Pancreas (tissue), 10 donors: ENCODE measurements around the gene MRPL28. TPM values are rescaled to one million over a fixed set of nuclear protein-coding genes. Genes with fewer than 3 reads are reported as not detected.

ENCODE experiments used
- ATAC-seq, 4 donors: fragments of 200-7000 bp; cut with Tn5 transposase; one replicate each; pipeline versions ENCODE4 v1.8.0 to v1.9.1; 2020; ENCODE audit warnings: mild to moderate bottlenecking in 4 of 4, moderate library complexity in 4 of 4
- DNase-seq, 6 donors: peaks; one replicate each; pipeline ENCODE4 v3.0.0-alpha.2; 2020
- FAIRE-seq: peaks from 2 replicates; lab custom pipeline; 2012; peaks lifted over from hg19 to GRCh38; lab: Jason Lieb, UNC
- H3K27ac ChIP-seq, 4 donors: fragments of 200-600 bp; sonication (generic); 1 replicate in 3 of 4; 2 replicates in 1 of 4; pipeline versions ENCODE4 v1.5.0 to v1.8.0; 2020
- H3K27me3 ChIP-seq, 4 donors: fragments of 200-600 bp; one replicate each; pipeline ENCODE4 v1.8.0; 2021
- H3K36me3 ChIP-seq, 3 donors: fragments of 200-600 bp; sonication (generic) in 1 of 3; one replicate each; pipeline versions ENCODE4 v1.5.0 to v1.8.0; 2020 to 2021
- H3K4me1 ChIP-seq, 3 donors: fragments of 200-600 bp; one replicate each; pipeline ENCODE4 v1.8.0; 2021
- H3K4me3 ChIP-seq, 4 donors: fragments of 200-600 bp; sonication (generic) in 2 of 4; one replicate each; pipeline versions ENCODE4 v1.5.0 to v1.8.0; 2020 to 2021
- H3K9me3 ChIP-seq, 4 donors: fragments of 200-600 bp; one replicate each; pipeline ENCODE4 v1.8.0; 2021
- CTCF ChIP-seq, 4 donors: fragments of 200-600 bp; sonication (generic) in 3 of 4; IDR thresholded peaks; one replicate each; pipeline versions ENCODE4 v1.5.0 to v1.8.0; 2021; ENCODE audit warnings: antibody characterized with exemption in 4 of 4
- WGBS, 2 donors: extraction: QIAGEN DNeasy Blood & Tissue Kit; methylation state at CpG; one replicate each; pipeline ENCODE4 v1.1.7; 2013; 5-methylcytosine and 5-hydroxymethylcytosine counted together
- intact Hi-C, 3 donors: fragments of 100-400 bp; cut with DNase I; formaldehyde crosslinking; loops; one replicate each; pipeline versions ENCODE4 v1.11.1 to v1.14.2; 2022
- polyA plus RNA-seq, 2 donors: library from polyadenylated mRNA; stranded (reverse); fragments of 200-250 nt; gene quantifications; one replicate each; pipeline ENCODE4 v1.2.3, GENCODE V29; 2013
- total RNA-seq, 6 donors: library from RNA; stranded (reverse); fragmentation: NEBNext Ultra II Directional in 4 of 6; extraction: Animal tissue kit (Norgen Biotek cat#: 25700) in 4 of 6; gene quantifications; one replicate each; pipeline versions ENCODE4 v1.2.1 to v1.2.4, GENCODE V29; 2021 to 2023
- donor health status: healthy with polysubstance abuse.
- donor health status: DM: no; HTN: no; CAD: no; lungs with moderate emphysema.
- donor health status: DM: no; HTN: no; CAD: no.
- donor health status: control.
- donor health status: control.
- donor health status: Bipolar disorder and iron deficiency.
- donor health status: DM: yes; HTN: yes; CAD: no.
- donor health status: DM: no; HTN: no; CAD: no.
- donor health status: DM: no; HTN: no; CAD: no.
- donor health status: DM: yes; HTN: yes; CAD: no.

The MRPL28 gene
- total and polyA plus RNA-seq, 8 donors, result 9.2 to 65.4 (median 20.5) TPM

GRCh38 chr16:317583-317982, 52.8 kb downstream of the MRPL28 start:
- ATAC-seq (no peak), FAIRE-seq (no peak), DNase-seq (no peak)
- WGBS, 2 donors, result 92 to 94% methylated on average over 5 of the region's 5 CpGs
- Histone ChIP-seq H3K4me1 (no peaks in the 10 kb centered on the region), H3K4me3 (no peak overlapping the region), H3K27me3 (no peaks in the 10 kb centered on the region), H3K27ac (no peak overlapping the region), H3K9me3 (no peaks in the 10 kb centered on the region), H3K36me3 (peaks cover 0 to 5% (median 0%) of the 10 kb centered on the region in 3 donors)
- no peak for TF ChIP-seq CTCF (IDR thresholded peaks at IDR 0.05)
- intact Hi-C loops, result no loop called here

Other genes with a start within 250 kb of the MRPL28 start
- 10 to 100 TPM in 5 of 6 donors, 1 to 10 TPM in 1; 8.6 to 16.4 (median 13.3) TPM for gene NPRL3, start 231.9 kb downstream of the MRPL28 start, total RNA-seq
- 10 to 100 TPM; 18.9 to 25.2 TPM for gene NPRL3, start 231.9 kb downstream of the MRPL28 start, polyA plus RNA-seq
- gene HBZ, start 217.9 kb downstream of the MRPL28 start, total RNA-seq, result under 1 TPM in 1 of 6 donors, not detected in 5; 0.35 TPM
- not detected for gene HBZ, start 217.9 kb downstream of the MRPL28 start, polyA plus RNA-seq
- gene HBM, start 204.6 kb downstream of the MRPL28 start, total RNA-seq, result not detected
- gene HBM, start 204.6 kb downstream of the MRPL28 start, polyA plus RNA-seq, result not detected
- gene HBA2, start 197.7 kb downstream of the MRPL28 start, total RNA-seq, result 10 to 100 TPM in 2 of 6 donors, 1 to 10 TPM in 4; 1.1 to 39.5 (median 3.7) TPM
- 1 to 10 TPM; 3.7 to 6.1 TPM for gene HBA2, start 197.7 kb downstream of the MRPL28 start, polyA plus RNA-seq
- gene HBA1, start 193.9 kb downstream of the MRPL28 start, total RNA-seq, result 10 to 100 TPM in 3 of 6 donors, 1 to 10 TPM in 3; 1.9 to 51.7 (median 7.0) TPM
- gene HBA1, start 193.9 kb downstream of the MRPL28 start, polyA plus RNA-seq, result 1 to 10 TPM in 1 of 2 donors, under 1 TPM in 1; 0.85 to 4.2 TPM
- gene HBQ1, start 190.1 kb downstream of the MRPL28 start, total RNA-seq, result under 1 TPM in 1 of 6 donors, not detected in 5; 0.32 TPM
- gene HBQ1, start 190.1 kb downstream of the MRPL28 start, polyA plus RNA-seq, result not detected
- gene LUC7L, start 141.1 kb downstream of the MRPL28 start, total RNA-seq, result 10 to 100 TPM; 20.6 to 54.4 (median 31.8) TPM
- gene LUC7L, start 141.1 kb downstream of the MRPL28 start, polyA plus RNA-seq, result 100 to 1,000 TPM; 273 to 333 TPM
- gene FAM234A, start 135.7 kb downstream of the MRPL28 start, total RNA-seq, result 10 to 100 TPM; 34.2 to 51.2 (median 39.7) TPM
- 10 to 100 TPM; 39.1 to 49.7 TPM for gene FAM234A, start 135.7 kb downstream of the MRPL28 start, polyA plus RNA-seq
- gene RGS11, start 94.6 kb downstream of the MRPL28 start, total RNA-seq, result 10 to 100 TPM in 1 of 6 donors, 1 to 10 TPM in 5; 4.5 to 14.0 (median 8.0) TPM
- gene RGS11, start 94.6 kb downstream of the MRPL28 start, polyA plus RNA-seq, result 10 to 100 TPM; 42.9 to 47.2 TPM
- gene ARHGDIG, start 89.9 kb downstream of the MRPL28 start, total RNA-seq, result 10 to 100 TPM in 5 of 6 donors, 1 to 10 TPM in 1; 5.6 to 62.8 (median 50.7) TPM
- gene ARHGDIG, start 89.9 kb downstream of the MRPL28 start, polyA plus RNA-seq, result 100 to 1,000 TPM in 1 of 2 donors, 10 to 100 TPM in 1; 35.6 to 165 TPM
- gene PDIA2, start 87.4 kb downstream of the MRPL28 start, total RNA-seq, result 1,000 to 10,000 TPM in 3 of 6 donors, 100 to 1,000 TPM in 2, 10 to 100 TPM in 1; 13.0 to 1,352 (median 889) TPM
- gene PDIA2, start 87.4 kb downstream of the MRPL28 start, polyA plus RNA-seq, result 1,000 to 10,000 TPM; 1,758 to 3,084 TPM
- 10 to 100 TPM in 3 of 6 donors, 1 to 10 TPM in 3; 8.0 to 13.6 (median 9.6) TPM for gene AXIN1, start 17.8 kb downstream of the MRPL28 start, total RNA-seq
- 10 to 100 TPM; 12.3 to 12.8 TPM for gene AXIN1, start 17.8 kb downstream of the MRPL28 start, polyA plus RNA-seq
- 10 to 100 TPM; 53.1 to 75.5 (median 58.9) TPM for gene PGAP6, start 11.4 kb upstream of the MRPL28 start, total RNA-seq
- gene PGAP6, start 11.4 kb upstream of the MRPL28 start, polyA plus RNA-seq, result 10 to 100 TPM; 62.1 to 88.5 TPM
- gene NME4, start 26.7 kb upstream of the MRPL28 start, total RNA-seq, result 10 to 100 TPM; 11.0 to 32.5 (median 20.8) TPM
- gene NME4, start 26.7 kb upstream of the MRPL28 start, polyA plus RNA-seq, result 10 to 100 TPM; 48.4 to 68.6 TPM
- 10 to 100 TPM in 5 of 6 donors, 1 to 10 TPM in 1; 9.2 to 21.4 (median 15.6) TPM for gene DECR2, start 31.3 kb upstream of the MRPL28 start, total RNA-seq
- 10 to 100 TPM; 48.8 to 68.0 TPM for gene DECR2, start 31.3 kb upstream of the MRPL28 start, polyA plus RNA-seq
- 10 to 100 TPM; 22.0 to 41.3 (median 29.7) TPM for gene RAB11FIP3, start 55.1 kb upstream of the MRPL28 start, total RNA-seq
- gene RAB11FIP3, start 55.1 kb upstream of the MRPL28 start, polyA plus RNA-seq, result 10 to 100 TPM; 42.4 to 67.4 TPM
- 10 to 100 TPM; 25.4 to 53.6 (median 37.2) TPM for gene CAPN15, start 157.2 kb upstream of the MRPL28 start, total RNA-seq
- 10 to 100 TPM; 48.3 to 75.7 TPM for gene CAPN15, start 157.2 kb upstream of the MRPL28 start, polyA plus RNA-seq
- 1 to 10 TPM in 1 of 6 donors, under 1 TPM in 5; 0.09 to 1.0 (median 0.70) TPM for gene PRR35, start 189.9 kb upstream of the MRPL28 start, total RNA-seq
- gene PRR35, start 189.9 kb upstream of the MRPL28 start, polyA plus RNA-seq, result under 1 TPM; 0.38 to 0.72 TPM
- gene NHLRC4, start 196.5 kb upstream of the MRPL28 start, total RNA-seq, result under 1 TPM in 4 of 6 donors, not detected in 2; 0.08 to 0.28 (median 0.14) TPM
- gene NHLRC4, start 196.5 kb upstream of the MRPL28 start, polyA plus RNA-seq, result under 1 TPM; 0.05 to 0.27 TPM
- 10 to 100 TPM; 29.7 to 48.4 (median 40.0) TPM for gene PIGQ, start 199.4 kb upstream of the MRPL28 start, total RNA-seq
- gene PIGQ, start 199.4 kb upstream of the MRPL28 start, polyA plus RNA-seq, result 100 to 1,000 TPM in 1 of 2 donors, 10 to 100 TPM in 1; 79.5 to 165 TPM
- gene RAB40C, start 219.5 kb upstream of the MRPL28 start, total RNA-seq, result 10 to 100 TPM; 19.4 to 42.4 (median 30.6) TPM
- gene RAB40C, start 219.5 kb upstream of the MRPL28 start, polyA plus RNA-seq, result 10 to 100 TPM; 47.0 to 71.4 TPM